ENCODE measurements around the gene MYLIP.

DNA sequence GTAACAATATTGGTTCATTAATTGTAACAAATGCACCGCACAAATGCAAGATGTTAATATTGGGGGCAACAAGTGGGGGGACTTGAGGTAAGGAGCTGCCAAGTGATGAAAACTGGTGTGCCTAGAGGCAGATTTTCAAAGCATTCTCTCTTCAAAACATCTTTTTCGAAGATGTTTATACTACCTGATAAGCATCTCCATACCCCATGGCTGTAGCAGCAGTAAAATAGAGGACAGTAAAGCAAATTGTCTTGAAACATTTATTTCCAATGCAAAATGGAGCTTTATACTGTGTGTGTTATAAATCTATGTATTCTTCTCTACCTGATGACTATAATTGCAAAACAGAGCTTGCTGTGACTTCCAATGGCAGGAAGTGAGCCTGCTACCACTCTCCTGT lies 42.5 kb downstream of the MYLIP start:
- TF ChIP-seq, protein P1, sequence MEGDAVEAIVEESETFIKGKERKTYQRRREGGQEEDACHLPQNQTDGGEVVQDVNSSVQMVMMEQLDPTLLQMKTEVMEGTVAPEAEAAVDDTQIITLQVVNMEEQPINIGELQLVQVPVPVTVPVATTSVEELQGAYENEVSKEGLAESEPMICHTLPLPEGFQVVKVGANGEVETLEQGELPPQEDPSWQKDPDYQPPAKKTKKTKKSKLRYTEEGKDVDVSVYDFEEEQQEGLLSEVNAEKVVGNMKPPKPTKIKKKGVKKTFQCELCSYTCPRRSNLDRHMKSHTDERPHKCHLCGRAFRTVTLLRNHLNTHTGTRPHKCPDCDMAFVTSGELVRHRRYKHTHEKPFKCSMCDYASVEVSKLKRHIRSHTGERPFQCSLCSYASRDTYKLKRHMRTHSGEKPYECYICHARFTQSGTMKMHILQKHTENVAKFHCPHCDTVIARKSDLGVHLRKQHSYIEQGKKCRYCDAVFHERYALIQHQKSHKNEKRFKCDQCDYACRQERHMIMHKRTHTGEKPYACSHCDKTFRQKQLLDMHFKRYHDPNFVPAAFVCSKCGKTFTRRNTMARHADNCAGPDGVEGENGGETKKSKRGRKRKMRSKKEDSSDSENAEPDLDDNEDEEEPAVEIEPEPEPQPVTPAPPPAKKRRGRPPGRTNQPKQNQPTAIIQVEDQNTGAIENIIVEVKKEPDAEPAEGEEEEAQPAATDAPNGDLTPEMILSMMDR (conservative IDR thresholded peaks at IDR 0.05 in 1 of 2, IDR thresholded peaks at IDR 0.05 in 1 of 2; ENCODE audit: low read depth in 1 of 2, low read length in 2 of 2) = no peak
- TF ChIP-seq EZH2 (IDR thresholded peaks at IDR 0.05; ENCODE audit: low read length, missing control alignments) = no peak

All from fibroblast of lung (primary cell).